ENCODE measurements around the gene CADPS2.
"Not testable (repeated sequence)": the region's sequence is repeated elsewhere in the genome, so short reads cannot be mapped to it uniquely, and the experiment has no call there.

The CADPS2 gene

DNA sequence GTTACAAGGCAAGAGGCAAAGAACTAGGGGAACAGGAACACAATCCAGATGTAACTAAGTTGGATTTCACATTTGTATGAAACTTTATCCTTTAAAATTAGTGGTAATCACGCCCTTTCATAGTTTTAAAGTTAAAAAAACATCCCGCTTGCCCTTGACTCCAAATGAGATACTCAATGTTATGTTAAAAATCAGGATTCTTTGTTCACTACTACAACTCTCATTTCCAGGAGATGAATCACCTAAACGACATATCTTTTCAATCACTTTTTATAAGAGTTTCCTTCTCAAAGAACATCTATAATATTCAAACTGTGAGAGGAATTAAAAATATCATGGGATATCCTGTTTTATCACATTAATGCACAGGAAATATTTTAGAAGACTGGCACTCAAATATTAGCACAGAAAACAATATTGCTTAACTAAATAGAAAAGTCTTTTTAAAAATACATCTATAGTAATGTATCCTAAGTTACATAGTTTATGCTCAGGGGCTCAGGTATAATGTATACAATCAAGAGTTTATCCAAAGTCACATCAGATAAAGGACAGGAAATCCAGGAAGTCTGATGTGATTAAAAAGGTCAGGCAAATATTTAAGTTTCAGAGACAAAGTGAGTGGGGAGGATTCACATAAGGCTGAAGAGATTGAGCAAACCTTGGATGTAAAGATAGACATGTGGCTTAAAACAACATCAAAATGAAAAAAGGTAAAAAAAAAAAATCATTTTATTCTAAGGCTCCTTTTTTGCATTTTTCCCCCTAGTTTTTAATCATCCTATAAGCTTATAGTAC, 41.9 kb downstream of the CADPS2 start:
- TF ChIP-seq, protein P1, sequence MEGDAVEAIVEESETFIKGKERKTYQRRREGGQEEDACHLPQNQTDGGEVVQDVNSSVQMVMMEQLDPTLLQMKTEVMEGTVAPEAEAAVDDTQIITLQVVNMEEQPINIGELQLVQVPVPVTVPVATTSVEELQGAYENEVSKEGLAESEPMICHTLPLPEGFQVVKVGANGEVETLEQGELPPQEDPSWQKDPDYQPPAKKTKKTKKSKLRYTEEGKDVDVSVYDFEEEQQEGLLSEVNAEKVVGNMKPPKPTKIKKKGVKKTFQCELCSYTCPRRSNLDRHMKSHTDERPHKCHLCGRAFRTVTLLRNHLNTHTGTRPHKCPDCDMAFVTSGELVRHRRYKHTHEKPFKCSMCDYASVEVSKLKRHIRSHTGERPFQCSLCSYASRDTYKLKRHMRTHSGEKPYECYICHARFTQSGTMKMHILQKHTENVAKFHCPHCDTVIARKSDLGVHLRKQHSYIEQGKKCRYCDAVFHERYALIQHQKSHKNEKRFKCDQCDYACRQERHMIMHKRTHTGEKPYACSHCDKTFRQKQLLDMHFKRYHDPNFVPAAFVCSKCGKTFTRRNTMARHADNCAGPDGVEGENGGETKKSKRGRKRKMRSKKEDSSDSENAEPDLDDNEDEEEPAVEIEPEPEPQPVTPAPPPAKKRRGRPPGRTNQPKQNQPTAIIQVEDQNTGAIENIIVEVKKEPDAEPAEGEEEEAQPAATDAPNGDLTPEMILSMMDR (IDR thresholded peaks at IDR 0.05; ENCODE audit: control insufficient read depth, extremely low read depth, insufficient read depth) = no peak
- peak; percentile 74 for DNase-seq (ENCODE audit: low read depth)
- H3K4me3 ChIP-seq (ENCODE audit: low read depth, low read length) = no peak overlapping the region

DNA sequence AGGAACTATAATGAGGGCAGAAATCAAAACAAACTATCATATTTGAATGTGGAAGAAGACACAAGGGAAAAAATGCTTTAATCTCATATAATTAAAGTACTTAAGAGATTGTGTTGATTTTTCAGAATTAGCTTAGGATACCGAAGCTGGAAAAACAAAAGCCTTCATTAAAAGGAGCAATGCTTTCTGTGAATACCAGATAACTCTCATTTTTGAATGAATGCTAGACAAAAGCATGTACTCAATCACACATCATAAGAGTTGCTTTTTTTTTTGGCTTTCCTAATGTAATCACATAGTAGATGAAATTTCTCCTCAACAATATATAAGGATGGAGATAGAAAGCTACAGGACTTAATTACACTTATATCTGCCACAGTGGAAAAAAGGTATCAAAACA, 43.3 kb downstream of the CADPS2 start:
- TF ChIP-seq, protein P1 (IDR thresholded peaks at IDR 0.05; ENCODE audit: control insufficient read depth, extremely low read depth, insufficient read depth) = no peak
- no peak overlapping the region for H3K4me3 ChIP-seq (ENCODE audit: low read depth, low read length)
- DNase-seq (ENCODE audit: low read depth) = no peak

DNA sequence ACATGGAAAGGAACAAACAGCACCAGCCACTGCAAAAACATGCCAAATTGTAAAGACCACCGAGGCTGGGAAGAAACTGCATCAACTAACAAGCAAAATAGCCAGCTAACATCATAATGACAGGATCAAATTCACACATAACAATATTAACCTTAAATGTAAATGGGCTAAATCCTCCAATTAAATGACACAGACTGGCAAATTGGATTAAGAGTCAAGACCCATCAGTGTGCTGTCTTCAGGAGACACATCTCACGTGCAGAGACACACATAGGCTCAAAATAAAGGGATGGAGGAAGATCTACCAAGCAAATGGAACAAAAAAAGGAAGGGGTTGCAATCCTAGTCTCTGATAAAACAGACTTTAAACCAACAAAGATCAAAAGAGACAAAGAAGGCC, 50.0 kb downstream of the CADPS2 start:
- not testable (repeated sequence) for H3K4me3 ChIP-seq (ENCODE audit: low read depth, low read length); DNase-seq (ENCODE audit: low read depth)

DNA sequence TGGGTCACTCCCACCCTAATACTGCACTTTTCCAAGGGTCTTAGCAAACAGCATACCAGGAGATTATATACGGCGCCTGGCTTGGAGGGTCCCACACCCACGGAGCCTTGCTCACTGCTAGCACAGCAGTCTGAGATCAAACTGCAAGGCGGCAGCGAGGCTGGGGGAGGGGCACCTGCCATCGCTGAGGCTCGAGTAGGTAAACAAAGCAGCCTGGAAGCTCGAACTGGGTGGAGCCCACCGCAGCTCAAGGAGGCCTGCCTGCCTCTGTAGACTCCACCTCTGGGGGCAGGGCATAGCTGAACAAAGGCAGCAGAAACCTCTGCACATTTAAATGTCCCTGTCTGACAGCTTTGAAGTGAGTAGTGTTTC, 51.7 kb downstream of the CADPS2 start:
- not testable (repeated sequence) for DNase-seq (ENCODE audit: low read depth); H3K4me3 ChIP-seq (ENCODE audit: low read depth, low read length)

DNA sequence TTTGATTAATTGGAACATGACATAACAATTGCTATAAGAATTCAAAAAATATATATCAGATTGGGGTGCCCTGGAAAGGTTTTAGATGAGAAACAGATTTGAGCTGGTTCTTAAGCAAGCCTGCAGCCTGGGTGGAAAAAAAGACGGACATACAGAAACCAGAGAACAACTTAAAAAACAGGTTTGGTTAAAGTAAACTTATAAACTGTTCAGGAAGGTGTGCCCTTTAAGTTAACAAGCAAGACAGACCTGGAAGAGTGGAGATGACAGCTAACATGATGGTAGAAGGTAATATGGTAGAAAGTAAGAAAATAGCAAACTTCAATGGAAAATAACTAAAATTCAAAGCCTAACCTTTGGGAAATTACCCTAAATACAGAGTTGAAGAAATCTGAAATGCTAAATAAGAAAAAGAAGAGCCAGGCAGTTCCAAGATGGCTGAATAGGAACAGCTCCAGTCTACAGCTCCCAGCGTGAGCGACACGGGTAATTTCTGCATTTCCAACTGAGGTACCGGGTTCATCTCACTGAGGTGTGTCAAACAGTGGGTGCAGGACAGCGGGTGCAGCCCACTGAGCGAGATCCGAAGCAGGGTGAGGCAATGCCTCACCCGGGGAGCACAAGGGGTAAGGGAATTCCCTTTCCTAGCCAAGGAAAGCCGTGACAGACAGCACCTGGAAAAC, 52.2 kb downstream of the CADPS2 start:
- H3K4me3 ChIP-seq (ENCODE audit: low read depth, low read length) = no peak overlapping the region
- TF ChIP-seq, protein P1 (IDR thresholded peaks at IDR 0.05; ENCODE audit: control insufficient read depth, extremely low read depth, insufficient read depth) = no peak
- DNase-seq (ENCODE audit: low read depth) = peak; percentile 71

DNA sequence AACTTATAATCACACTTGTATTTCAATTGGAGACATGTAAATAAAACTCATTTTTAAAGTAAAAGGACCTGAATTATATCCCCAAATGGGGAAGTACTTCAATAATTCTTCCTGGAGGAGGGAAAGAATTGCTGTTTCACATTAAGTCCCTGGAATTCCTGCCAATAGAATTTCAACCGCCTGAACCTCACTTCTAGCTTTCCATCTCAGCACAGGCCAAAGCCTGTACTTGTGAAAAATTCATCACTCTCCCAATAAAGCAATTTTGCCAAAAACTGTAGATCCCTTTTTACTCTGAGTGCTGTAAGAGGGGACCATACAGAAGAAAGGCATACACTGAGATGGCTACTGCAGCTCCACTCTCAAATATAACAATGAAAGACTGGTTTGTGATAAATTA, 54.8 kb downstream of the CADPS2 start:
- TF ChIP-seq, protein P1 (IDR thresholded peaks at IDR 0.05; ENCODE audit: control insufficient read depth, extremely low read depth, insufficient read depth) = no peak
- no peak for DNase-seq (ENCODE audit: low read depth)
- no peak overlapping the region for H3K4me3 ChIP-seq (ENCODE audit: low read depth, low read length)

DNA sequence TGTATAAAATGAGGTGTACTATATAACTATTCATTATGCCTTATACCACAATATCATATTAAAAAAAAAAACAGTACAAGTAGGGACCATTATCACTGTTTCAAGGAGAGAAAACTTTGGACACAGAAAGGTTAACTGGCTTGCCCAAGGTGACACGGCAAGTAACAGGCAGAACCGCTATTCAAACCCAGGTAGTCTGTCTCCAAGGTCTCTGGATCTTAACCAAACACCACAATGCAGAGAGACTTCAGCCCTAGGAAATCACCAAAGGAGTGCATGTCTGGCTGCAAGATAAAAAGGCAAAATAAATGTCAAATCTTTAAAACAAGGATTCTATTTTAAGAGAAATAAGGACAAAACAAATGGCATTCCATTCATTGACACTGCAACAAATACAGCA, 56.3 kb downstream of the CADPS2 start:
- no peak for DNase-seq (ENCODE audit: low read depth)
- TF ChIP-seq, protein P1 (IDR thresholded peaks at IDR 0.05; ENCODE audit: control insufficient read depth, extremely low read depth, insufficient read depth) = no peak
- no peak overlapping the region for H3K4me3 ChIP-seq (ENCODE audit: low read depth, low read length)

DNA sequence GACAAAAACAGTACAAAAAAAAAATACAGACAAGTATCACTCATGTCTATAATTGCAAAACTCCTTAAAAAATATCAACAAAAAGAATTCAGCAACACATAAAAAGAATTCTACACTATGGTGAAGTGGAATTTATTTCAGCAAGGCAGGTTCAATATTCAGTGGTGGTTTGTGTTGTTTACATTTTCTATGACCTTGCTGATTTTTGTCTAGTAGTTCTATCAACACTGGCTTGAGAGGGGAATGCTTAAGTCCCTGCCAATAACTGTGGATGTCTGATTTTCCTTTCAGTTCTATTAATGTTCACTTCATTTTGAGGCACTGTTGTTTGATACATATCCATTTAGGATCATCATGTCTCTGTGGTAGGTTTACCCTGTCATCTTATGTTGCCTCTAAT, 58.5 kb downstream of the CADPS2 start:
- TF ChIP-seq, protein P1 (IDR thresholded peaks at IDR 0.05; ENCODE audit: control insufficient read depth, extremely low read depth, insufficient read depth) = no peak
- H3K4me3 ChIP-seq (ENCODE audit: low read depth, low read length) = no peak overlapping the region
- no peak for DNase-seq (ENCODE audit: low read depth)

All from LNCaP clone FGC (cell line).